Measurements from ENCODE around the gene SPIN2A. TPM values are rescaled to one million over a fixed set of nuclear protein-coding genes. Genes with fewer than 3 reads are reported as not detected.
"Not testable (repeated sequence)": the region's sequence is repeated elsewhere in the genome, so short reads cannot be mapped to it uniquely, and the experiment has no call there.

The SPIN2A gene
- total RNA-seq, 4 donors from 2014 or later: 0.67 to 1.8 TPM; not detected in 2

DNA sequence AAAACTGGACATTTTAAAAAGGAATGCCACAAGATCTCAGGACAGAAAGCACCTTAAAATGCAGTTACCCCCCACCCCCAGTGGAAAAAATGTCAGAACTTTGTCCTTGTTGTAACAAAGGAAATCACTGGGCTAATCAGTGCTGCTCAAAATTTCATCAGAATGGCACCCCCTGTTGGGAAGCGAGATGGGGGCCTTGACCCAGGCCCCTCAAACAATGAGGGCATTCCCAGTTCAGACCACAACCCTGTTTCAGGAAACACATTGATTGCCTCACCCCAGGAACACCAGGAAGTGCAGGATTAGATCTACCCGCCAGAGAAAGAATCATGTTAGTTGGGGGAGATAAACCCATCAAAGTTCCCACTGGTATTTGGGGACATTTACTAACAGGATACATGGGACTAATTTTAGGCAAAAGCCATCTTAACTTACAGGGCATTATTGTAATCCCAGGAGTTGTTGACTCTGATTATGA, 32.2 kb downstream of the SPIN2A start:
- no peaks in the 10 kb centered on the region for H3K36me3 ChIP-seq
- TF ChIP-seq, protein P1, sequence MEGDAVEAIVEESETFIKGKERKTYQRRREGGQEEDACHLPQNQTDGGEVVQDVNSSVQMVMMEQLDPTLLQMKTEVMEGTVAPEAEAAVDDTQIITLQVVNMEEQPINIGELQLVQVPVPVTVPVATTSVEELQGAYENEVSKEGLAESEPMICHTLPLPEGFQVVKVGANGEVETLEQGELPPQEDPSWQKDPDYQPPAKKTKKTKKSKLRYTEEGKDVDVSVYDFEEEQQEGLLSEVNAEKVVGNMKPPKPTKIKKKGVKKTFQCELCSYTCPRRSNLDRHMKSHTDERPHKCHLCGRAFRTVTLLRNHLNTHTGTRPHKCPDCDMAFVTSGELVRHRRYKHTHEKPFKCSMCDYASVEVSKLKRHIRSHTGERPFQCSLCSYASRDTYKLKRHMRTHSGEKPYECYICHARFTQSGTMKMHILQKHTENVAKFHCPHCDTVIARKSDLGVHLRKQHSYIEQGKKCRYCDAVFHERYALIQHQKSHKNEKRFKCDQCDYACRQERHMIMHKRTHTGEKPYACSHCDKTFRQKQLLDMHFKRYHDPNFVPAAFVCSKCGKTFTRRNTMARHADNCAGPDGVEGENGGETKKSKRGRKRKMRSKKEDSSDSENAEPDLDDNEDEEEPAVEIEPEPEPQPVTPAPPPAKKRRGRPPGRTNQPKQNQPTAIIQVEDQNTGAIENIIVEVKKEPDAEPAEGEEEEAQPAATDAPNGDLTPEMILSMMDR (IDR thresholded peaks at IDR 0.05): no peak
- no peak for TF ChIP-seq POLR2A (IDR thresholded peaks at IDR 0.05)
- peaks cover 0 to 6% of the 10 kb centered on the region in 2 donors for H3K9me3 ChIP-seq
- no peak overlapping the region for H3K27ac ChIP-seq
- H3K27me3 ChIP-seq: no peaks in the 10 kb centered on the region
- no peaks in the 10 kb centered on the region for H3K4me1 ChIP-seq
- intact Hi-C loops (cut with DNase I; ENCODE audit: low total_unique reads): no loop called here
- DNase-seq: no peak
- no peak overlapping the region for H3K4me3 ChIP-seq

DNA sequence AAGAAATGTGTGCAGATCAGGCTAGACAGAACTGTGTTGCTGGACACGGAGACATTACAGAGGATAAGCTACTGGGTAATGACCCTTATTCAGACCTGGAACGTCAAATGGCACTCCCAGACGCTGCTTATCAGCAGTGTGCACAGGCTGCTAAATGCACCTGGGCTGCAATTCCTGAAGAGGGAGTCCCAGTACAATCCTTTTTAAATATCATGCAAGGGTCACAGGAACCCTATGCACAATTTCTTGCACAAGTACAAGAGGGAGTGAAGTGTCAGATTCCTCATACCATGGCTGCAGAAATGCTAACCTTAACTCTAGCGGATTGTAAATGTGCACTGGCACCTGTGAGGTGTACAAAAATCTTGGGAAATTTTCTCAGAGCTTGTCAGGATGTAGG, 32.8 kb downstream of the SPIN2A start:
- Histone ChIP-seq H3K27me3 (no peaks in the 10 kb centered on the region), H3K27ac (no peak overlapping the region), H3K9me3 (peaks cover 0 to 6% of the 10 kb centered on the region in 2 donors), H3K36me3 (no peaks in the 10 kb centered on the region), H3K4me1 (no peaks in the 10 kb centered on the region), H3K4me3 (no peak overlapping the region)
- intact Hi-C loops (cut with DNase I; ENCODE audit: low total_unique reads): no loop called here
- TF ChIP-seq, protein P1 (IDR thresholded peaks at IDR 0.05): no peak
- no peak for TF ChIP-seq POLR2A (IDR thresholded peaks at IDR 0.05)
- DNase-seq: no peak

DNA sequence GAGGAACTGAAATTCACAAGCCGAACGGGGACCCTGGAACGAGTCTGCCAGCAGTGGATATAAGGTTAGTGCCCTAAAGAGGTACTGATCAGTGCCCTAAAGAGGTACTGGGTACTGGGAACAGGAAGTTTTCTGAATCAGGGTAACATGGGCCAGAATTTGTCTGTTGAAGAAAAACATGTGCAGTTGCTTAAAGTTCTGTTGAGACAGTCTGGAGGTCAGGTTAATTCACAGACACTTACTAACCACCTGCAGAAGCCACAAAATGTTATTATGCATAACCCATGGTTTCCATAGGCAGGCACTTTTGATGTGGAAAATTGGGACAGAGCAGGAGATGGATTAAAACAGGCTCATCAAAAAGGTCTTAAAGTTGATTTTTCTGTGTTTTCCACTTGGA, 33.7 kb downstream of the SPIN2A start:
- H3K4me1 ChIP-seq: no peaks in the 10 kb centered on the region

DNA sequence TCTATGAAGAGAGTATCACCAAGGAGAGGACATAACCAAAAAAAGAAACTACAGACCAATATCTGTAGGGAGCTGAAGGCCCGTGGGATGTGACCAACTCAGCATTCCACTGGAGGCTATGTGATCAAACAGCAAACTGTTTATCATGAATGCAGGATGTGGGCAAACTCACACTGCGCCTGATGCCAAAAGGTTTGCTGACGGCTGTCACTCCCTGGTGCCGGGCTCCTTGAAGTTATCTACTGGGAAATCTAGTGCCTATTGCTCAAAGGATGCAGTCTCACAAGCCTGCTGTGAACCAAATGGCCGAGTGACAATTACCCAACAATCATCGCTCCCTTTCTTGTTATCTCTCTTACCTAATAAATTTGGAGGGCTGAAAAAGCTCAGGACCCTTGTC, 34.3 kb downstream of the SPIN2A start:
- H3K27me3 ChIP-seq; H3K36me3 ChIP-seq; H3K9me3 ChIP-seq; H3K27ac ChIP-seq; DNase-seq; H3K4me3 ChIP-seq; intact Hi-C loops (cut with DNase I; ENCODE audit: low total_unique reads); H3K4me1 ChIP-seq: not testable (repeated sequence)

More for the DNA sequence above, 33.7 kb downstream of the SPIN2A start:
- no peaks in the 10 kb centered on the region for H3K36me3 ChIP-seq
- DNase-seq: no peak
- H3K4me3 ChIP-seq: no peak overlapping the region
- peaks cover 0 to 6% of the 10 kb centered on the region in 2 donors for H3K9me3 ChIP-seq
- intact Hi-C loops (cut with DNase I; ENCODE audit: low total_unique reads): no loop called here
- no peak for TF ChIP-seq POLR2A (IDR thresholded peaks at IDR 0.05)
- TF ChIP-seq, protein P1 (IDR thresholded peaks at IDR 0.05): no peak
- no peak overlapping the region for H3K27ac ChIP-seq
- no peaks in the 10 kb centered on the region for H3K27me3 ChIP-seq

Other genes starting within 250 kb of the SPIN2A start
- gene SPIN3, start 141.9 kb downstream of the SPIN2A start, total RNA-seq: 10 to 100 TPM in 2 of 4 donors, 1 to 10 TPM in 2; 5.6 to 23.0 (median 14.3) TPM
- 10 to 100 TPM in 3 of 4 donors, 1 to 10 TPM in 1; 2.4 to 14.3 (median 12.5) TPM for gene SPIN2B, start 15.8 kb downstream of the SPIN2A start, total RNA-seq
- gene FAAH2, start 149.3 kb upstream of the SPIN2A start, total RNA-seq: 1 to 10 TPM in 1 of 4 donors, under 1 TPM in 1, not detected in 2; 0.85 to 4.8 TPM